Activated CD4-positive, alpha-beta T cell treated with anti-CD3 and anti-CD28 coated beads for 36 hours (primary cell): ENCODE measurements around the gene GIPC3. TPM values are rescaled to one million over a fixed set of nuclear protein-coding genes. Genes with fewer than 3 reads are reported as not detected.

Experiments used
- ATAC-seq: fragments of 200-7000 bp; cut with Tn5 transposase; one replicate; pipeline ENCODE4 v1.10.0; 2021; ENCODE audit warnings: mild to moderate bottlenecking, moderate library complexity
- CTCF ChIA-PET: fragments of 350-600 bp; sonication (Branson Sonifier 250); formaldehyde crosslinking; loops from one replicate; lab custom pipeline; 2021; ENCODE audit warnings: antibody characterized with exemption; lab: Charles Lee
- POLR2A ChIA-PET: fragments of 350-600 bp; sonication (Branson Sonifier 250); formaldehyde crosslinking; loops from one replicate; lab custom pipeline; 2021; ENCODE audit warnings: antibody characterized with exemption, inconsistent platforms; lab: Charles Lee
- DNase-seq: peaks from one replicate; pipeline ENCODE4 v3.0.0-alpha.2; 2020
- H3K27ac Mint-ChIP-seq: one replicate; pipeline ENCODE4 v1.8.0; 2021; ENCODE audit warnings: mixed read lengths
- H3K27me3 Mint-ChIP-seq: one replicate; pipeline ENCODE4 v1.8.0; 2021; ENCODE audit warnings: mixed read lengths
- H3K36me3 Mint-ChIP-seq: one replicate; pipeline ENCODE4 v1.8.0; 2021; ENCODE audit warnings: low read depth, mixed read lengths
- H3K4me1 Mint-ChIP-seq: one replicate; pipeline ENCODE4 v1.8.0; 2021; ENCODE audit warnings: mixed read lengths
- H3K4me3 Mint-ChIP-seq: one replicate; pipeline ENCODE4 v1.8.0; 2021; ENCODE audit warnings: mild to moderate bottlenecking, moderate library complexity, mixed read lengths
- H3K9me3 Mint-ChIP-seq: one replicate; pipeline ENCODE4 v1.8.0; 2021; ENCODE audit warnings: low read depth, mixed read lengths
- intact Hi-C, 2 experiments: fragments of 100-400 bp; cut with DNase I in 1 of 2; cut with micrococcal nuclease in 1 of 2; formaldehyde crosslinking; loops; one replicate each; pipeline versions ENCODE4 v1.14.2 to v1.15.1; 2022 to 2024; cut with DNase I, micrococcal nuclease
- total RNA-seq, 2 experiments: library from RNA; stranded (reverse); gene quantifications; one replicate each; pipeline ENCODE4 v1.2.3, GENCODE V29; 2021

GIPC3 gene
- under 1 TPM; 0.48 to 0.51 TPM for total RNA-seq

- Mint-ChIP-seq H3K9me3 (no peaks in the 10 kb centered on the region), H3K27ac (no peak within 1 kb of the TSS), H3K4me1 (no peaks in the 10 kb centered on the region), H3K36me3 (no peaks in the 10 kb centered on the region), H3K27me3 (no peaks in the 10 kb centered on the region), H3K4me3 (no peak within 1 kb of the TSS)
- ChIA-PET POLR2A (interaction anchor here (0.6 kb wide), 2 partner anchors 45 to 157 kb away, joined by 4 to 7 read pairs; no protein-coding TSS in a partner anchor), CTCF (interaction anchor here (0.6 to 1.4 kb wide), 9 partner anchors 11 to 301 kb away, joined by 3 to 6 read pairs (median 3); no protein-coding TSS in a partner anchor)
- peak; percentile 28 for DNase-seq
- peak; percentile 42 for ATAC-seq
- intact Hi-C loops: loop anchor here in 1 of 2 experiments (1.0 to 2.0 kb wide), 2 partner anchors 33 to 121 kb away; no protein-coding TSS in a partner anchor
Observed at GRCh38 chr19:3585301-3586126, at the start of gene GIPC3. Gene GIPC3 (plus strand): TSS chr19:3585478. CDS start chr19:3585598, 120 bp downstream.

GRCh38 chr19:3535563-3535965 lies 49.7 kb upstream of the GIPC3 start:
- no peaks in the 10 kb centered on the region for H3K4me1 Mint-ChIP-seq
- POLR2A ChIA-PET: no interaction called here

GRCh38 chr19:3535981-3536380 lies 49.3 kb upstream of the GIPC3 start:
- no peaks in the 10 kb centered on the region for H3K27me3 Mint-ChIP-seq
- ATAC-seq: no peak
- ChIA-PET POLR2A (no interaction called here), CTCF (no interaction called here)
- no peak overlapping the region for H3K27ac Mint-ChIP-seq
- no peaks in the 10 kb centered on the region for H3K9me3 Mint-ChIP-seq
- no peak for DNase-seq
- no peaks in the 10 kb centered on the region for H3K4me1 Mint-ChIP-seq
- H3K36me3 Mint-ChIP-seq: peaks cover 33% of the 10 kb centered on the region
- intact Hi-C loops: no loop called here
- no peak overlapping the region for H3K4me3 Mint-ChIP-seq

More at GRCh38 chr19:3535563-3535965, 49.7 kb upstream of the GIPC3 start:
- CTCF ChIA-PET: no interaction called here
- DNase-seq: no peak
- Mint-ChIP-seq H3K36me3 (peaks cover 34% of the 10 kb centered on the region), H3K27me3 (no peaks in the 10 kb centered on the region), H3K9me3 (no peaks in the 10 kb centered on the region), H3K4me3 (no peak overlapping the region), H3K27ac (no peak overlapping the region)
- intact Hi-C loops: no loop called here
- ATAC-seq: no peak

GRCh38 chr19:3536429-3537100 lies 48.7 kb upstream of the GIPC3 start:
- Mint-ChIP-seq H3K9me3 (no peaks in the 10 kb centered on the region), H3K4me1 (no peaks in the 10 kb centered on the region), H3K27ac (no peak overlapping the region), H3K36me3 (peaks cover 30% of the 10 kb centered on the region), H3K27me3 (no peaks in the 10 kb centered on the region), H3K4me3 (no peak overlapping the region)
- ChIA-PET POLR2A (no interaction called here), CTCF (interaction anchor here (0.7 kb wide), 1 partner anchor 18 kb away, joined by 3 read pairs; no protein-coding TSS in a partner anchor)
- intact Hi-C loops: no loop called here
- DNase-seq: no peak
- ATAC-seq: no peak

GRCh38 chr19:3537101-3537437 lies 48.2 kb upstream of the GIPC3 start:
- Mint-ChIP-seq H3K4me3 (no peak overlapping the region), H3K9me3 (no peaks in the 10 kb centered on the region), H3K27me3 (no peaks in the 10 kb centered on the region), H3K27ac (no peak overlapping the region), H3K4me1 (no peaks in the 10 kb centered on the region), H3K36me3 (peaks cover 30% of the 10 kb centered on the region)
- intact Hi-C loops: no loop called here
- ATAC-seq (no peak), DNase-seq (no peak)
- ChIA-PET CTCF (interaction anchor here (0.7 kb wide), 1 partner anchor 18 kb away, joined by 3 read pairs; no protein-coding TSS in a partner anchor), POLR2A (no interaction called here)

GRCh38 chr19:3537438-3538240 lies 47.6 kb upstream of the GIPC3 start:
- no peaks in the 10 kb centered on the region for H3K4me1 Mint-ChIP-seq
- no peak overlapping the region for H3K4me3 Mint-ChIP-seq
- CTCF ChIA-PET: interaction anchor here (0.7 kb wide), 1 partner anchor 17 kb away, joined by 3 read pairs; no protein-coding TSS in a partner anchor
- ATAC-seq (no peak), DNase-seq (no peak)
- no peaks in the 10 kb centered on the region for H3K27me3 Mint-ChIP-seq
- peaks cover 28% of the 10 kb centered on the region for H3K36me3 Mint-ChIP-seq
- intact Hi-C loops: no loop called here
- no peaks in the 10 kb centered on the region for H3K9me3 Mint-ChIP-seq
- H3K27ac Mint-ChIP-seq: no peak overlapping the region
- POLR2A ChIA-PET: no interaction called here

GRCh38 chr19:3538258-3538929 lies 46.9 kb upstream of the GIPC3 start:
- H3K36me3 Mint-ChIP-seq: peaks cover 25% of the 10 kb centered on the region
- no peak for ATAC-seq
- intact Hi-C loops: no loop called here
- H3K27ac Mint-ChIP-seq: no peak overlapping the region
- H3K4me3 Mint-ChIP-seq: no peak overlapping the region
- no peak for DNase-seq
- no peaks in the 10 kb centered on the region for H3K27me3 Mint-ChIP-seq
- H3K9me3 Mint-ChIP-seq: no peaks in the 10 kb centered on the region
- ChIA-PET POLR2A (no interaction called here), CTCF (no interaction called here)
- H3K4me1 Mint-ChIP-seq: no peaks in the 10 kb centered on the region

GRCh38 chr19:3538965-3539755 lies 46.1 kb upstream of the GIPC3 start, which contains the start of gene TEKTIP1:
Gene TEKTIP1 (plus strand): TSS chr19:3539174. CDS start chr19:3539178, 4 bp downstream.
- no peaks in the 10 kb centered on the region for H3K4me1 Mint-ChIP-seq
- no peaks in the 10 kb centered on the region for H3K27me3 Mint-ChIP-seq
- no peak within 1 kb of the TSS for H3K4me3 Mint-ChIP-seq
- no peak within 1 kb of the TSS for H3K27ac Mint-ChIP-seq
- H3K9me3 Mint-ChIP-seq: no peaks in the 10 kb centered on the region
- ATAC-seq: no peak
- ChIA-PET POLR2A (no interaction called here), CTCF (no interaction called here)
- H3K36me3 Mint-ChIP-seq: peaks cover 21% of the 10 kb centered on the region
- DNase-seq: no peak
- intact Hi-C loops: no loop called here

- intact Hi-C loops: no loop called here
- DNase-seq (no peak), ATAC-seq (no peak)
- Mint-ChIP-seq H3K27me3 (no peaks in the 10 kb centered on the region), H3K27ac (no peak overlapping the region), H3K9me3 (no peaks in the 10 kb centered on the region), H3K4me3 (no peak overlapping the region), H3K36me3 (peaks cover 16% of the 10 kb centered on the region), H3K4me1 (no peaks in the 10 kb centered on the region)
- POLR2A ChIA-PET: no interaction called here
- CTCF ChIA-PET: no interaction called here
Observed at GRCh38 chr19:3539756-3540118, 45.5 kb upstream of the GIPC3 start.
